H1 (cell line): ENCODE measurements around the gene BRMS1L. TPM values are rescaled to one million over a fixed set of nuclear protein-coding genes. Genes with fewer than 3 reads are reported as not detected.

Experiments used
- CTCF ChIA-PET: fragments of 300-600 bp; sonication (Branson Sonifier 250); formaldehyde crosslinking; loops from one replicate; lab custom pipeline; 2021; ENCODE audit not compliant: partially characterized antibody; lab: Charles Lee
- POLR2A ChIA-PET: fragments of 300-600 bp; sonication (Branson Sonifier 250); formaldehyde crosslinking; loops from one replicate; lab custom pipeline; 2021; ENCODE audit warnings: inconsistent platforms; ENCODE audit not compliant: partially characterized antibody; lab: Charles Lee
- DNase-seq, 2 experiments: peaks; one replicate each; pipeline versions ENCODE4 v3.0.0 to v3.0.0-alpha.2; 2010 to 2022; ENCODE audit warnings: low spot score in 2 of 2, low read depth in 1 of 2, mixed read lengths in 1 of 2
- FAIRE-seq: peaks from 2 replicates; lab custom pipeline; 2011; peaks lifted over from hg19 to GRCh38; lab: Jason Lieb, UNC
- H2AFZ ChIP-seq: 2 replicates; pipeline ENCODE4 v1.8.1; 2012; ENCODE audit warnings: low read length, inconsistent platforms
- H2AK5ac ChIP-seq: 2 replicates; pipeline ENCODE4 v1.6.1; 2013; ENCODE audit warnings: low read depth, low read length
- H2BK120ac ChIP-seq: replicated peaks from 2 replicates; pipeline ENCODE3; 2013; ENCODE audit warnings: low read depth, low read length, inconsistent platforms
- H2BK12ac ChIP-seq: 2 replicates; pipeline ENCODE4 v1.6.1; 2013; ENCODE audit warnings: low read depth, low read length
- H2BK15ac ChIP-seq: 2 replicates; pipeline ENCODE4 v1.6.1; 2013; ENCODE audit warnings: low read length
- H2BK20ac ChIP-seq: 2 replicates; pipeline ENCODE4 v1.6.1; 2013; ENCODE audit warnings: low read length
- H2BK5ac ChIP-seq: 2 replicates; pipeline ENCODE4 v1.6.1; 2013; ENCODE audit warnings: low read depth, low read length
- H3K14ac ChIP-seq: 2 replicates; pipeline ENCODE4 v1.6.1; 2013; ENCODE audit warnings: inconsistent platforms; ENCODE audit not compliant: insufficient read length
- H3K18ac ChIP-seq: 2 replicates; pipeline ENCODE4 v1.6.1; 2013; ENCODE audit warnings: low read length; ENCODE audit errors: extremely low read depth
- H3K23ac ChIP-seq: 2 replicates; pipeline ENCODE4 v1.6.1; 2013; ENCODE audit warnings: inconsistent platforms; ENCODE audit not compliant: insufficient read length
- H3K23me2 ChIP-seq: 2 replicates; pipeline ENCODE4 v1.6.1; 2013; ENCODE audit warnings: low read depth, low read length
- H3K27ac ChIP-seq: 2 replicates; pipeline ENCODE4 v1.6.1; 2011; ENCODE audit warnings: low read depth, low read length, inconsistent platforms
- H3K27me3 ChIP-seq, 4 experiments: replicated peaks in 1 of 4; 1 replicate in 1 of 4; 2 replicates in 3 of 4; pipeline versions ENCODE4 v1.6.1 to v1.8.1; 2011 to 2013; ENCODE audit warnings: low read length in 3 of 4, mild to moderate bottlenecking in 3 of 4, inconsistent platforms in 2 of 4, mixed read lengths in 2 of 4, moderate library complexity in 1 of 4; ENCODE audit not compliant: control insufficient read depth in 3 of 4, insufficient read depth in 3 of 4; ENCODE audit errors: extremely low read depth in 1 of 4
- H3K36me3 ChIP-seq, 4 experiments: 2 replicates each; pipeline versions ENCODE4 v1.6.1 to v1.8.1; 2011 to 2013; ENCODE audit warnings: mild to moderate bottlenecking in 4 of 4, low read length in 3 of 4, moderate library complexity in 2 of 4, control low read depth in 1 of 4, inconsistent platforms in 1 of 4; ENCODE audit not compliant: insufficient read depth in 4 of 4, control insufficient read depth in 2 of 4
- H3K4ac ChIP-seq: replicated peaks from 2 replicates; pipeline ENCODE3; 2013; ENCODE audit warnings: low read length, low read depth, mixed read lengths, inconsistent platforms; ENCODE audit not compliant: insufficient read length
- H3K4me1 ChIP-seq, 4 experiments: replicated peaks in 1 of 4; 1 replicate in 1 of 4; 2 replicates in 3 of 4; pipeline versions ENCODE4 v1.6.1 to v1.8.1; 2011 to 2013; ENCODE audit warnings: low read length in 3 of 4, inconsistent platforms in 2 of 4, mixed read lengths in 1 of 4; ENCODE audit not compliant: insufficient read depth in 4 of 4, control insufficient read depth in 3 of 4
- H3K4me2 ChIP-seq, 2 experiments: 2 replicates each; pipeline versions ENCODE4 v1.6.1 to v1.8.1; 2011 to 2013; ENCODE audit warnings: low read depth in 2 of 2, low read length in 2 of 2, control low read depth in 1 of 2, inconsistent platforms in 1 of 2, mild to moderate bottlenecking in 1 of 2; ENCODE audit not compliant: insufficient read depth in 1 of 2
- H3K4me3 ChIP-seq, 4 experiments: fragments of 200-600, 300-600 bp in 1 of 4; sonication (generic), shearing (Covaris generic), sonication (Bioruptor Twin) in 1 of 4; 2 replicates each; pipeline versions ENCODE4 v1.5.1 to v1.8.1; 2011 to 2016; ENCODE audit warnings: low read length in 4 of 4, low read depth in 3 of 4, control low read depth in 2 of 4, inconsistent platforms in 2 of 4, mild to moderate bottlenecking in 2 of 4, mixed read lengths in 1 of 4, moderate library complexity in 1 of 4; ENCODE audit not compliant: insufficient read depth in 2 of 4; ENCODE audit errors: extremely low read depth in 1 of 4
- H3K56ac ChIP-seq: replicated peaks from 2 replicates; pipeline ENCODE3; 2013; ENCODE audit warnings: low read depth, mild to moderate bottlenecking, mixed read lengths, low read length, inconsistent platforms; ENCODE audit not compliant: insufficient read length
- H3K79me1 ChIP-seq: 2 replicates; pipeline ENCODE4 v1.6.1; 2013; ENCODE audit warnings: low read depth, low read length, control low read depth
- H3K79me2 ChIP-seq, 2 experiments: 2 replicates each; pipeline versions ENCODE4 v1.6.1 to v1.8.1; 2012 to 2013; ENCODE audit warnings: low read length in 2 of 2, mild to moderate bottlenecking in 2 of 2, inconsistent platforms in 1 of 2; ENCODE audit not compliant: insufficient read depth in 2 of 2, control insufficient read depth in 1 of 2
- H3K9ac ChIP-seq, 4 experiments: replicated peaks in 1 of 4; 1 replicate in 1 of 4; 2 replicates in 3 of 4; pipeline versions ENCODE4 v1.6.1 to v1.8.1; 2011 to 2013; ENCODE audit warnings: low read depth in 3 of 4, low read length in 3 of 4, control low read depth in 2 of 4, mild to moderate bottlenecking in 2 of 4, moderate library complexity in 2 of 4, inconsistent platforms in 1 of 4; ENCODE audit errors: extremely low read depth in 1 of 4
- H3K9me3 ChIP-seq, 2 experiments: 2 replicates each; pipeline versions ENCODE4 v1.6.1 to v1.8.1; 2012 to 2013; ENCODE audit warnings: mild to moderate bottlenecking in 2 of 2, moderate library complexity in 2 of 2, control low read depth in 1 of 2, inconsistent platforms in 1 of 2, low read depth in 1 of 2, low read length in 1 of 2, mixed read lengths in 1 of 2; ENCODE audit not compliant: insufficient read depth in 2 of 2
- H4K20me1 ChIP-seq, 2 experiments: replicated peaks in 1 of 2; 2 replicates each; pipeline versions ENCODE3 to v1.8.1; 2011 to 2013; ENCODE audit warnings: inconsistent platforms in 2 of 2, low read length in 2 of 2, mild to moderate bottlenecking in 1 of 2; ENCODE audit not compliant: insufficient read depth in 2 of 2, control insufficient read depth in 1 of 2
- H4K5ac ChIP-seq: 2 replicates; pipeline ENCODE4 v1.6.1; 2013; ENCODE audit warnings: low read length, low read depth, mixed read lengths, inconsistent platforms; ENCODE audit not compliant: insufficient read length
- H4K8ac ChIP-seq: 2 replicates; pipeline ENCODE4 v1.8.0; 2013; ENCODE audit warnings: mild to moderate bottlenecking, moderate library complexity, low read length, inconsistent platforms; ENCODE audit not compliant: insufficient read depth; ENCODE audit errors: extremely low read depth
- H4K91ac ChIP-seq: replicated peaks from 2 replicates; pipeline ENCODE3; 2013; ENCODE audit warnings: low read length, mixed read lengths, inconsistent platforms; ENCODE audit not compliant: insufficient read length
- CTCF ChIP-seq, 3 experiments: IDR thresholded peaks; 1 replicate in 2 of 3; 2 replicates in 1 of 3; pipeline versions ENCODE4 v1.5.1 to v1.6.1; 2011; ENCODE audit warnings: low read length in 3 of 3, mild to moderate bottlenecking in 3 of 3, inconsistent platforms in 2 of 3, low read depth in 1 of 3, moderate library complexity in 1 of 3; ENCODE audit not compliant: insufficient read depth in 1 of 3; ENCODE audit errors: control extremely low read depth in 1 of 3
- E2F6 ChIP-seq: IDR thresholded peaks from 2 replicates; pipeline ENCODE4 v1.6.1; 2012; ENCODE audit warnings: inconsistent platforms
- EP300 ChIP-seq, 2 experiments: IDR thresholded peaks; 1 replicate in 1 of 2; 2 replicates in 1 of 2; pipeline ENCODE4 v1.6.1; 2011 to 2012; ENCODE audit warnings: low read depth in 2 of 2, low read length in 2 of 2, mild to moderate bottlenecking in 2 of 2, borderline replicate concordance in 1 of 2, inconsistent platforms in 1 of 2, moderate library complexity in 1 of 2
- EZH2 ChIP-seq: fragments of 200-600 bp; sonication (generic); IDR thresholded peaks from 2 replicates; pipeline ENCODE4 v1.7.1; 2012; ENCODE audit warnings: low read depth, mild to moderate bottlenecking, moderate library complexity, low read length, inconsistent platforms; ENCODE audit not compliant: severe bottlenecking
- RAD21 ChIP-seq, 2 experiments: IDR thresholded peaks in 1 of 2; conservative IDR thresholded peaks in 1 of 2; 2 replicates each; pipeline ENCODE4 v1.6.1; 2011; ENCODE audit warnings: low read depth in 2 of 2, low read length in 2 of 2, improper control_type of control experiment in 1 of 2, inconsistent platforms in 1 of 2, mild to moderate bottlenecking in 1 of 2, moderate library complexity in 1 of 2
- SRF ChIP-seq: IDR thresholded peaks from 2 replicates; pipeline ENCODE4 v1.6.1; 2011; ENCODE audit warnings: mild to moderate bottlenecking, low read depth, low read length, moderate library complexity
- WGBS, 2 experiments: shearing (Covaris generic) in 1 of 2; methylation state at CpG; one replicate each; pipeline versions ENCODE4 v1.1.6 to v1.1.7; 2013 to 2015; ENCODE audit warnings: low lambda C conversion rate in 2 of 2, mixed read lengths in 2 of 2, inconsistent platforms in 1 of 2, low coverage in 1 of 2, missing lambda C conversion rate in 1 of 2; ENCODE audit not compliant: insufficient replicate concordance in 2 of 2, insufficient coverage in 1 of 2, insufficient read length in 1 of 2; ENCODE audit errors: extremely low coverage in 1 of 2, missing lambda C conversion rate in 1 of 2; 5-methylcytosine and 5-hydroxymethylcytosine counted together
- polyA plus RNA-seq, 7 experiments: library from polyadenylated mRNA; depleted of rRNA in 3 of 7; stranded (reverse) in 5 of 7; unstranded in 2 of 7; fragments of >200 nt in 5 of 7; fragments of 200-250 nt in 2 of 7; gene quantifications; 1 replicate in 5 of 7; 2 replicates in 1 of 7; 4 replicates in 1 of 7; pipeline versions ENCODE4 v1.2.1 to v1.2.3, GENCODE V29; 2011 to 2013; ENCODE audit warnings: missing spikeins in 2 of 7, mixed read lengths in 2 of 7
- total RNA-seq: library from RNA; stranded (reverse); fragmentation: NEBNext Ultra II Directional; extraction: Animal tissue kit (Norgen Biotek cat#: 25700); gene quantifications from 2 replicates; pipeline ENCODE4 v1.2.1, GENCODE V29; 2021

Gene BRMS1L
- total and polyA plus RNA-seq, 2 of the 8 experiments (the other 6 are each of a cell fraction or from before 2014, with no cell fraction given): 4.4 to 10.9 TPM

- H2BK15ac ChIP-seq: no peak overlapping the region
- no peak overlapping the region for H4K91ac ChIP-seq
- ChIA-PET CTCF (interaction anchor here (0.7 to 5.5 kb wide), 20 partner anchors 11 to 597 kb away, joined by 3 to 78 read pairs (median 3); no protein-coding TSS in a partner anchor), POLR2A (no interaction called here)
- H4K20me1 ChIP-seq: no peaks in the 10 kb centered on the region
- no peak overlapping the region for H4K8ac ChIP-seq
- no peak overlapping the region for H2BK5ac ChIP-seq
- no peak overlapping the region for H3K4ac ChIP-seq
- TF ChIP-seq EZH2 (no peak), RAD21 (IDR thresholded peaks at IDR 0.05 in 1 of 2, conservative IDR thresholded peaks at IDR 0.05 in 1 of 2; ENCODE audit: low read depth in 2 of 2, low read length in 2 of 2) (peak; percentile 55), SRF (no peak), EP300 (IDR thresholded peaks at IDR 0.05; ENCODE audit: borderline replicate concordance in 1 of 2, low read depth in 2 of 2, low read length in 2 of 2) (no peak), E2F6 (no peak), CTCF (IDR thresholded peaks at IDR 0.05; ENCODE audit: control extremely low read depth in 1 of 3, insufficient read depth in 1 of 3, low read depth in 1 of 3, low read length in 3 of 3) (peak in 2 of 3 experiments; percentile 19 to 37; a peak in 2 of 4 replicates)
- H3K4me2 ChIP-seq: no peak overlapping the region
- no peak overlapping the region for H2BK12ac ChIP-seq
- H3K4me1 ChIP-seq: no peaks in the 10 kb centered on the region
- H4K5ac ChIP-seq: no peak overlapping the region
- WGBS, 2 experiments: 79% methylated on average over 1 of the region's 1 CpG; no CpG with 5 or more reads in 1 of the 2 experiments
- H2AK5ac ChIP-seq: no peak overlapping the region
- H3K23me2 ChIP-seq: no peaks in the 10 kb centered on the region
- no peaks in the 10 kb centered on the region for H3K79me2 ChIP-seq
- no peak overlapping the region for H3K27ac ChIP-seq
- H3K18ac ChIP-seq: no peak overlapping the region
- no peak overlapping the region for H2BK20ac ChIP-seq
- no peak overlapping the region for H3K56ac ChIP-seq
- no peak overlapping the region for H2AFZ ChIP-seq
- no peak overlapping the region for H2BK120ac ChIP-seq
- no peak overlapping the region for H3K9ac ChIP-seq
- H3K27me3 ChIP-seq: no peaks in the 10 kb centered on the region
- H3K79me1 ChIP-seq: no peaks in the 10 kb centered on the region
- no peaks in the 10 kb centered on the region for H3K9me3 ChIP-seq
- H3K4me3 ChIP-seq: no peak overlapping the region
- H3K23ac ChIP-seq: no peak overlapping the region
- H3K36me3 ChIP-seq: no peaks in the 10 kb centered on the region
- no peak overlapping the region for H3K14ac ChIP-seq
- DNase-seq (no peak), FAIRE-seq (no peak)
Measured at GRCh38 chr14:35879654-35880249, 53.6 kb downstream of the BRMS1L start.
